ENCODE data around the gene YAE1.

- TF ChIP-seq, protein P1, sequence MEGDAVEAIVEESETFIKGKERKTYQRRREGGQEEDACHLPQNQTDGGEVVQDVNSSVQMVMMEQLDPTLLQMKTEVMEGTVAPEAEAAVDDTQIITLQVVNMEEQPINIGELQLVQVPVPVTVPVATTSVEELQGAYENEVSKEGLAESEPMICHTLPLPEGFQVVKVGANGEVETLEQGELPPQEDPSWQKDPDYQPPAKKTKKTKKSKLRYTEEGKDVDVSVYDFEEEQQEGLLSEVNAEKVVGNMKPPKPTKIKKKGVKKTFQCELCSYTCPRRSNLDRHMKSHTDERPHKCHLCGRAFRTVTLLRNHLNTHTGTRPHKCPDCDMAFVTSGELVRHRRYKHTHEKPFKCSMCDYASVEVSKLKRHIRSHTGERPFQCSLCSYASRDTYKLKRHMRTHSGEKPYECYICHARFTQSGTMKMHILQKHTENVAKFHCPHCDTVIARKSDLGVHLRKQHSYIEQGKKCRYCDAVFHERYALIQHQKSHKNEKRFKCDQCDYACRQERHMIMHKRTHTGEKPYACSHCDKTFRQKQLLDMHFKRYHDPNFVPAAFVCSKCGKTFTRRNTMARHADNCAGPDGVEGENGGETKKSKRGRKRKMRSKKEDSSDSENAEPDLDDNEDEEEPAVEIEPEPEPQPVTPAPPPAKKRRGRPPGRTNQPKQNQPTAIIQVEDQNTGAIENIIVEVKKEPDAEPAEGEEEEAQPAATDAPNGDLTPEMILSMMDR (IDR thresholded peaks at IDR 0.05; ENCODE audit: poor library complexity), result no peak
- TF ChIP-seq EZH2 (IDR thresholded peaks at IDR 0.05; ENCODE audit: borderline replicate concordance) (no peak), EZH2phosphoT487 (IDR thresholded peaks at IDR 0.05; ENCODE audit: low read depth, severe bottlenecking, unreplicated experiment) (no peak)
Measured at GRCh38 chr7:39582536-39582935, 16.3 kb downstream of the YAE1 start.
